HG02943 (cell line): ENCODE results near the gene GJC2.

Experiments used
- ATAC-seq: cut with Tn5 transposase; IDR thresholded peaks from one replicate; pipeline ENCODE4 v1.9.1; 2021; ENCODE audit warnings: mild to moderate bottlenecking, low read depth, moderate library complexity; ENCODE audit not compliant: unreplicated experiment

Gene GJC2

DNA sequence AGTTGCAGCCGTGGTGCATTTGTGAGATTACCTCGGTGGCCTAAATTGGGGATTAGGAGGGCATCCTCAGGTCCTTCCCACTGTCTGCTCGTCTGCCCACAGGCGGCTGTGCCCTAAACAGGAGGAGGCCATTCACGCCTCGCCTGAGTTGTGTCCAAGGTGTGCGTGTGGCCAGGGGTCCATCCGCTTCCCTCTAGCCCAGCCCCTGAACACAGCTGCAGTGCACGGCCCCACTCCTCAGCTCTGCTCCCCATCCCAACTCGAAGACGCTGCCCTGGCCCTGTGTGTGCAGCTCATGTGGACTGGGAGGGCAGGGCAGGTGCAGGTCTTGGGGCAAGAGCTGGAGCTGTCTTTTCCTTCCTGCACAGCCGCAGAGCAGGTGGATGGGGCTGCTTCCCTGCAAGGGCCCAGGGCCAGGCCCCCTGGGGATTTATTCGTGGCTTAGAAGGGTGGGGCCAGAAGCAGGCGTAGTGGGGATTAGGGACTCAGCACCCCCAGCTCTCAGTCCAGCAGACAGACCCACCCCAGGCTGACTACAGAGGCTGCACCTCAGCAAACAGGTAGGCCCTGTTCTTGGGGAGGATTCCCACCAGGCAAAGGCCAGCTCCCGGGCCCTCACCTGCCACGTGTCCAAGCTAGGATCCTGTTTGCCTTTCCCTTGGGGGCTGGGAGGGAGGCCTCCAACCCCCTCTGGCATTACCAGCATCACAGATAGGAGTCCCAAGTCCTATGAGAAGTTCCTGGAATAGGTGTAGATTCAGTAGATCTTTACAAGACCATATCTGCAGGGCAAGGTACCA, 5.3 kb upstream of the GJC2 start:
- ATAC-seq = no peak

DNA sequence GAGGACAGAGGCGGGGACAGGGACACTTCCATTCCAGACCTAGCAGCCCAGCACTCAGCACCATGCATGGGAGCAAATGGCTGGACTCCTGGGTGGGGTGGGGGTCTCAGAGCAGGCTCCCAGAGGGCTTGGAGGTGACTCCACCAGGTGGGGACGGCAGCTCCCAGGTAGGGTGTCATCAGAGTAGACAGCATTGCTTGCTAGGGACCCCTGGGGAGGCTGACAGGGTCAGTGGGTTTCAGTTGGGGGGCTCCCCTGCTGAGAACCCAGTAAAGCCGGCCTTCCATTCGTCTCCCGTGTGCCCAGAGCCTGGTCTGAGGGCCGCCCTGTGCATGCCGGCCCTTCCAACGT, 4.8 kb upstream of the GJC2 start:
- no peak for ATAC-seq

- no peak for ATAC-seq
Observed at GRCh38 chr1:228145463-228146416, 4.0 kb upstream of the GJC2 start.

- ATAC-seq = no peak
Observed at GRCh38 chr1:228146417-228147150, 3.1 kb upstream of the GJC2 start.

- ATAC-seq = no peak
Observed at GRCh38 chr1:228147151-228147693, 2.5 kb upstream of the GJC2 start.

GRCh38 chr1:228147768-228148167, 2.0 kb upstream of the GJC2 start:
- ATAC-seq = no peak

DNA sequence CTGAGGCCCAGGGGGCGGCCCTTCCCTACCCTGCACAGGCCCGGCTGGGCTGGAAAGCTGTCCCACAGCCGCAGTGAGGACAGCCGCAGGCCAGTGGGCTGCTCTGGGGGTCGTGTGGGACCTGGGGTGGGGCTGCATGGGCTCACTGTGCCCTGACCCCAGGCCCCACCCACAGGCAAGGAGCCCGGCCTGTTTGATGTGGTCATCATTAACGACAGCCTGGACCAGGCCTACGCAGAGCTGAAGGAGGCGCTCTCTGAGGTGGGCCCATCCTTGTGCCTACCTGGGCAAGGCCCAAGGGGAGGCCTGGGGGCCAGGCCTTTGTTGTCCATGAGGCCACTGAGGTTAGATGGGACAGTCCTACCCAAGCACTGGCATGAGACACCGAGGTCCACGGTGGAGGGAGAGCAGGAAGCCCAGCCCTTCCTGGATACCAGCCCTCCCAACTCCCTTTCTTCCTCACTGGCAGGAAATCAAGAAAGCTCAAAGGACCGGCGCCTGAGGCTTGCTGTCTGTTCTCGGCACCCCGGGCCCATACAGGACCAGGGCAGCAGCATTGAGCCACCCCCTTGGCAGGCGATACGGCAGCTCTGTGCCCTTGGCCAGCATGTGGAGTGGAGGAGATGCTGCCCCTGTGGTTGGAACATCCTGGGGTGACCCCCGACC, 1.4 kb upstream of the GJC2 start:
- ATAC-seq = no peak

GRCh38 chr1:228148935-228149405, 760 bp upstream of the GJC2 start:
- ATAC-seq = no peak

DNA sequence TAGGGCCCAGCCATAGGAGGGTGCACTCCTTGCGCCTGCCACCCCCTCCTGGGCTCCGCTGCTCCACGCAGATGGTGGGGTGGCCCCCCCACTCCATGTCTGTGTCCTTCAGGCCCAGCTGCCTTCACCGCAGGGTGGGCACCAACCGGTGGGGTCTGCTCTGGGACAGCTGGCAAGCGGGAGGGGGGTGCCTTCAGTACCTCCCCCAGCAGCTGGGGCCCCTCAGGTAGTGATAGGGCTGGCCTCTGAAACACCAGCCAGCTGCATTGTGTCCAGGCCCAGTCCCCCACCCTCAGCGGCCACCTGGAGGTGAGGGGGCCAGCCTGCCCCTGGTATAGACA, 360 bp downstream of the GJC2 start:
- no peak for ATAC-seq

DNA sequence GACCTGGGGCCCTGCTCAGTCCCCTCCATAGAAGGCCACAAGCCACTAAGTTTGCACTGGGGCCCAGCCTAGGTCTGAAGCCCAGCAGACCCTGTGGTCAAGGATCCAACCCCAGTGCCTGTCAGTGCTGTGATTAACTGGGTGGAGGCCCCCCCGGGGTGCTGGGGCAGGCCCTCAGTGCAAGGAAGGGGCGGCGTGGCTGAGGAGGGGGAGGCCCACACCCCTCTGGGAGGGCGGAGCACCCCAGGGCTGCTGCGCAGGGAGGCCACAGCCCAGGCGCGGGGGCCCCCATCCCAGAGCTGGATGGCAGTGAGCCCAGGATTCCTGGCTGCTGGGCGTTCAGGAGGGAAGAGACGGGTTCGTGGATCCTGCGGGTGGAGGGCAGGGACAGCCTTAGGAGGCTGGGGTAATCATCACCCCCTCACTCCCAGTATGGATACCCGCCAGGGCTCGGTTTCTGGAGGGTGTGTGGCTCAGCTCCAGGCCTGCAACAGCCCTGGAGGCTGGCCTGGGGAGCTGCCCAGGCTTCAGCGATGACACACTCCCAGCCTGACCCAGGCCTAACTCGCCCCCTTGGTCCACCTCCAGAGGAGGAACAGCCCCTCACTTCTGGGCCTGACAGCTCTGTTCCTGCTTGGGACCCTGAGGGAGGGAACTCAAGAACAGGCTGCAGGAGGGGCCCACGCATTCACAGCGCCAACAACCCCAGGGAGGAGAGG, 890 bp downstream of the GJC2 start:
- ATAC-seq = no peak

GRCh38 chr1:228151180-228151925, 1.6 kb downstream of the GJC2 start:
- ATAC-seq = no peak

- no peak for ATAC-seq
Observed at GRCh38 chr1:228152097-228152917, 2.6 kb downstream of the GJC2 start.

GRCh38 chr1:228152918-228153258, 3.2 kb downstream of the GJC2 start:
- ATAC-seq = no peak

DNA sequence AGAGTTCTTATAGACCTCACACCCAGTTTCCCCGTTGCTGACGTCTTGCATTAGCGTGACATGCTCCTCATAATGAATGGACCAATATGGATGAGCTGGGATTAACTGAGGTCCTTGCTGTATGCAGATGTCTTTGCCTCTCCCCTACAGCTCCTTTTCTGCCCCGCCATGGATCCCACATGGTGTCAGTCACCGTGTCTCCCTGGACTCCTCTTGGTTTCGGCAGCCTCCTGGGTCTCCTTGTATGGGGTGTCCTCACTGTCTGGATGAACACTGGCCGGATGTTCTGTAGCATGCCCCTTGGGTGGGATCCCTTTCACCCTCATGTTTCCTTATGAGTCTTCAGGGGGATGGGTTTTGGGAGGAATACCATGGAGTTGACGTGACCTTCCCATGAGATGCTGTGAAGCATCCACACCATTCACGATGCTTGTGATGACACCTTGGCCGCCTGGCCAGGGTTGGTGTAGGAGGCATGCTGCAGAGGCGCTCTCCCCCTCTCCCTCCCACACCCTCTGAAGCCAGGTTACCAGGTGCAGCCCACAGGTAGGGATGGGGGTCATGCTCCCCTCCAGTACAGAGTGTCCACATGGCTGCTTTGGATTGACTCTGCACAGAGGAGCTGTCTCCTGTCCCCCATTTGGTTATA, 4.4 kb downstream of the GJC2 start:
- no peak for ATAC-seq

DNA sequence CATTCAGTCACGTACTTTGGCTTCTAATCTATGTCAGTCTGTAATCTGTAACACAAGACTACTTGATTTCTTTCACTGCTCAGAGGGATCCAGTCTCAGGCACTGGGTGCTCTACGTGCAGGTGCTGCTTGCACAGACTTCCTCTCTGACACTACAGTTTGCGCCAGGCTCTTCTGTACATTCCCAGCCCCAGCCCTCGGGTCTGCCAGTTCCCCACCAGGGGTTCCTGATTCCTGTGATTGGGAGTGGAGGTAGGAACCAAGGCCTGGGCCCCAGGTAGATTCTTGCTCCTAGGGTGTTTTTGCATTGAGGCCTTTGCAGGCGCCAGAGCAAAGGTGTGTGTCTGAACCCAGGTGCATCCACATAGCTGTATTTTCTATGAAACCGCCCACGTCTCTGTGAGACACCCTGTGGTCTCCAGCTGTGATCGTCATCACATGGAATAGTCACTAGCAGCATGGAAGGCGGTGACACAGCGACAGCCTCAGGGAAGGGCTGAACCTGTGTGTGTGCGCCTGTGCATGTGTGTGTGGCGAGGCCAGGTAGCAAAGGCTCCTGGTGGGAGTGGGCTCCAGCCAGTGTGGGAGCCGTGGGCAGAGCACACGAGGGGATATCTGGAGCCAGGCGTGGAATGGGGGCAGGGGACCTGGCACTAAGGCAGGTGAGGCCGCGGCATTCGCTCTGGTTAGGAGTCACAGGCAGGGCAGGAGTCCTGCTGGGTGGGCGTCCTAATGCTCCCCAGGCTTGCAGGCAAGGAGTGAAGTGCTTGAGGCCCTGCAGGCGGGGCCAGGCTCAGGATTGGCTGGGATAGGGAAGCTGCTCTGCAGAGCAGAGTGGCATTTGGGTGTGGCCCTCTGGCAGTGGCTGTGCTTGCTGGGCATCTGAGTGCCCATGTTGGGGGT, 5.2 kb downstream of the GJC2 start:
- no peak for ATAC-seq

DNA sequence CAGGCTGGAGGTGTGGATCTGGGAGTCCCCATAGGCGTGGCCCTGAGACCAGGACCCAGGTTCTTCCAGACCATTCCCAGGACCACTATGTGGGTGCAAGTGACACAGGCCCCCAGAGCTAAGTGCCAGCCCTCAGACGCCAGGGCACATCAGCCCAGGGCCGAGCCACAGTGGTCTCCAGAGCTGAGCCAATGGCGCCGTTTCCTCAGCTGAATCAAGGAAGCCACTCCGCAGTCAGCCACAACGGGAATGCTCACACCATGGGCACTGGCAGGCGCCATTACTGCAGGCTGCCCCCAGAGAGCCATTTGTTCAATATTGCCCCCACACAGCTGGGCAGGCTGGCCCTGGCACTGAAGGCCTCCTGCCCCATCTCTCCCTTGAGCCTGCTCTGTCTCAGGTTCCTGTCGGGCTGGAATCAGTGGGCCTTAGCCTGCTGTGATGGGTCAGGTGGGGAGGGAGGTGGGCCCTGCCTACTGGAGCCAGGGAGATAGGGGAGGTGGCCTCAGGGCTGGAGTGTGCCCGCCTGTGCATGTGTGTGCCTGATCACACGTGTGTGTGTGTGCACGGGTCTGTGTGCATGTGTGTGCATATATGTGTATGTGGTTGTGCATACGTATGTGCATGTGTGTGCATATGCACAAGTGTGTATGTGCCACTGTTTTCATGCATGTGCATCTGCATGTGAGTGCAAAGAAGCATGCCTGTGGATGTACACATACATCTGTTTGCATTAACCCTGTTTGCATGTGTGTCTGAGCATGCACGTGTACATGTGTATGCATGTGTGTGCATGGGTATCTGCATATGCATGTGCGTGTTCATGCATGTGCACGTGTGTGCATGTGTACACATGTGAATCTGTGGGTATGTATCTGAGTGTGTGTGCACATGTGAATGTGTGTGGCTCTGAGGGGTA, 6.1 kb downstream of the GJC2 start:
- ATAC-seq = no peak
